Endothelial cell of umbilical vein (primary cell): Measurements from ENCODE around the gene PNPO.

Experiments used
- CTCF ChIP-seq, 2 donors: IDR thresholded peaks; 1 replicate in 1 of 2; 2 replicates in 1 of 2; pipeline ENCODE4 v1.5.1; 2011; ENCODE audit warnings: low read length in 2 of 2, mild to moderate bottlenecking in 2 of 2, moderate library complexity in 2 of 2, control low read depth in 1 of 2, inconsistent platforms in 1 of 2, low read depth in 1 of 2; ENCODE audit not compliant: insufficient read depth in 1 of 2; ENCODE audit errors: extremely low read depth in 1 of 2
- POLR2A ChIP-seq: IDR thresholded peaks from 2 replicates; pipeline ENCODE4 v1.6.1; 2012; ENCODE audit warnings: low read depth, mild to moderate bottlenecking, control low read depth, low read length

DNA sequence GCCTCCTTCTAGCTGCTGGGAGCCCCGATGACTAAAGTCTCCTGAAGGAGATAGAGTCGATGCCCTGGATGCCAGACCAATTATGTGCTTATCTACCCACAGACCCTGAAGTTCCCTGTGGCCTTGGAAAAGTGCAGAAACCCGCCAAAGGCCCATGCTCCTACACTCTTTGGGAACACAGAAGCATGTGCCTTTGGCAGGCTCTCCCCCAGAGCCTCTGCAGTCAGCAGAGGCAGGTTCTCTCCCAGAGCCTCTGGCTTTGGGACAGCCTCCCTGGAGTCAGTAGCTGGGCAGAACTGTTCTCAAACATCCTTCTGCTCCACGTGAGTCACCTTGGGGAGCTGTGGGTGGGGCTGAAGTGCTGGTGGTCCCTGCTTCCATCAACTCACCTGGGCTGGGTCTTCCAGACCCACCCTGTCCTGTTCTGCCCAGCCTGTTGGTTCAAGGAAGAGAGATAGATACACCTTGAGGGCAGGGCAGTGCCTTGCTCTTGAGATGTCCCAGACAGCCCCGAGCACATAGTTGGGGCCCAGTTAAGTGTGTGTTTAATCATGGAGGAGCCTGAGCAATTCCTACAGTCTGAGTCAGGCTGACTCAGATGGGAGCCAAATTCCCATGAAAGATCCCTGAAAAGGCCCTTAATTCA, 26.4 kb downstream of the PNPO start:
- TF ChIP-seq CTCF (IDR thresholded peaks at IDR 0.05; ENCODE audit: extremely low read depth in 1 of 2, insufficient read depth in 1 of 2, low read depth in 1 of 2, low read length in 2 of 2), result no peak
- no peak for TF ChIP-seq POLR2A
